Measurements from ENCODE around the gene KRTAP10-3. TPM values are rescaled to one million over a fixed set of nuclear protein-coding genes. Genes with fewer than 3 reads are reported as not detected.

The KRTAP10-3 gene
- polyA plus RNA-seq, 2 of the 4 experiments (the other 2 are of a cell fraction): not detected

DNA sequence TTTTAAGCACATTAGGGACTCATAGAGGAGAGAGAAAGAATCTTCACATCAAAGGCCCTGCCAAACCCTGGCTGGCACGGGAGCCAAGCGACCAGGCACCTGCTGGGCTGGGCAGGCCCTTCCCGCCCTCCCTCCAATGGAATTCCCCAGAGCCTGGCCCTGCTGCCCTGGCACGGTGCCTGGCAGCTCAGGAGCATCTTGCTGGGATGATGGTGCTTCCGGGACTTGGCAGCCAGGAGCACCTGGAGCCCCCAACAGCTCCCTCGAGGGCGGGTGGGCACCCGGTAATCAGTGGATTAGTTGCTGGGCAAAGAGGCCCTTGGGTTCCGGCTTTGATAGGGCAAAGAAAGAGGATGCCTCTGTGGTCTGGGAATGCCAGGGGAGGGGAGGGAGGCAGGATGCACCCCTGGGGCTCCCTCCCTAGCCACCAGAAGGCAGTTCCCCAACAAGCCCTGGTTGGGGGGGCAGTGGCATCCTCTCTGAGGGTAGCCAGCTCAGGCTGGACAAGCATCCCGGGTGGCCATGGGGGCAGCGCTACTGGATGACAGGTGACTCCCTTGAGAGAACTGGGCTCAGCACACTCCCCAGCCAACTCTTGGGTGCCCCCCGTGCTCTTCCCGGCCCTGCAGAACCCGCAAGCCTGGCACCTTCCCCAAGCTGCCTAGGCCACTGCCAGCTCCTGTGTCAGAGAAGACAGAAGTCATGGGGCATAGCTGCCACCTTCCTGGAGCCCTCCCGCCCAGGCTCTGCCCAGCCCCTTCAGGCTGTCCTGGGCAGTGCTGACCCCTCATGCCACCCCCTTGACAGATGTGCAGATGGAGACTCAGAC lies 45.0 kb downstream of the KRTAP10-3 start:
- no peaks in the 10 kb centered on the region for H3K9me3 ChIP-seq
- no peak for FAIRE-seq
- H3K4me3 ChIP-seq: no peak overlapping the region
- TF ChIP-seq SMC3 (IDR thresholded peaks at IDR 0.05): no peak
- no peak for TF ChIP-seq RFX5 (IDR thresholded peaks at IDR 0.05)
- TF ChIP-seq EP300 (IDR thresholded peaks at IDR 0.05): no peak
- TF ChIP-seq RAD21 (conservative IDR thresholded peaks at IDR 0.05 in 1 of 2, IDR thresholded peaks at IDR 0.05 in 1 of 2): no peak
- DNase-seq (ENCODE audit: low read depth in 1 of 2, low spot score in 1 of 2): no peak
- no peak overlapping the region for H3K4me2 ChIP-seq
- H3K27ac ChIP-seq: no peak overlapping the region
- POLR2A ChIA-PET: no interaction called here
- H3K4me1 ChIP-seq: no peaks in the 10 kb centered on the region
- CTCF ChIA-PET: interaction anchor here (0.7 to 2.3 kb wide), 4 partner anchors 15 to 248 kb away, joined by 3 to 6 read pairs (median 3); no protein-coding TSS in a partner anchor
- no peak for ATAC-seq
- WGBS (ENCODE audit: missing lambda C conversion rate): 100% methylated on average over 1 of the region's 15 CpGs

DNA sequence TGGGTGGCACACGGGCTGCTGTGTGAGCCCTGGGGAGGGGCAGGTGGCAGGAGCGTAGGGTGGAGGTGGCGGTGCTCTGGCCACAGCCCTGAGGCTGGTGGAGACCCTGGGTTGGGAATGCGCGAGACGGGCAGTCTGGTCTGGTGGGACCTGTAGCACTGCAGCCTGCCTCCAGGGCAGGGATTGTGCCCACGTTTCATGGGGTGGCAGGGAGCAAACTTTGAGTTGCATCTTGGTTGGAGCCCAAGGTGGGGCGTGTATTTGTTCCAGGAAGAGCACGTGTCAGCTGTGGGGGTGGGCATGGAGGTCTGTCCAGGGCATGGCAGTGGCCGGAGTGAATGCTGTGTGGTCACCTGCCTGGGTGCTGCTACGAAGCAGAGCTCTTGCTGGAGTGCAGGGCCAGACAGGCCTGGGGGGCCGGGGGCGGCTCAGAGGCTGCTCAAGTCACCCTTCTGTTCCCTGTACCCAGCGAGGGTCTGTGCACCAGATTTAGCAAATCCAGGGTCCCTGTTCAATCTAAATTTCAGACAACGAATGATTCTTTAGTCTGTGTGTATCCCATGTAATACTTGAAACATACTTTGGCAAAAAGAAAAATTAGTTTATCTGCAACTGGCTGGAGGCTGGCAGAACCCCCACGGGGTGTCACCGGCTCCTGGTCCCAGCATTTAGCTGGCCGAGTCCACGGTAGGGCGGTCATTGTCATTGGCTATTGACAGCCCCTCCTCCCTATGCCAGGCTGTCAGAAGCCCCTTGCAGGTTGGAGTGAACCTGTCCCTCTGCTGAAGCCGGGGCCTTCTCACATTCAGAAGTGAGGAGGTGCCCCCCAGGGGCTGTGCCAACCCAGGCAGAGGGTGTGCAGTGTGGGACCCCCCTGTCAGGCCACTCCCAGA lies 45.9 kb downstream of the KRTAP10-3 start:
- ChIA-PET CTCF (interaction anchor here (1.0 to 2.3 kb wide), 3 partner anchors 15 to 280 kb away, joined by 3 to 6 read pairs (median 5); no protein-coding TSS in a partner anchor), POLR2A (no interaction called here)
- H3K9me3 ChIP-seq: no peaks in the 10 kb centered on the region
- no peak for ATAC-seq
- FAIRE-seq: no peak
- no peaks in the 10 kb centered on the region for H3K4me1 ChIP-seq
- no peak overlapping the region for H3K4me2 ChIP-seq
- H3K27ac ChIP-seq: no peak overlapping the region
- no peak for TF ChIP-seq RNF2 (IDR thresholded peaks at IDR 0.05; ENCODE audit: borderline replicate concordance, low read depth)
- no peak for TF ChIP-seq NPAS2 (CRISPR knock-in tag; IDR thresholded peaks at IDR 0.05; ENCODE audit: borderline replicate concordance)
- TF ChIP-seq SREBF2 (IDR thresholded peaks at IDR 0.05): no peak
- TF ChIP-seq KDM1A (IDR thresholded peaks at IDR 0.05; ENCODE audit: low read depth): no peak
- TF ChIP-seq, protein P1, sequence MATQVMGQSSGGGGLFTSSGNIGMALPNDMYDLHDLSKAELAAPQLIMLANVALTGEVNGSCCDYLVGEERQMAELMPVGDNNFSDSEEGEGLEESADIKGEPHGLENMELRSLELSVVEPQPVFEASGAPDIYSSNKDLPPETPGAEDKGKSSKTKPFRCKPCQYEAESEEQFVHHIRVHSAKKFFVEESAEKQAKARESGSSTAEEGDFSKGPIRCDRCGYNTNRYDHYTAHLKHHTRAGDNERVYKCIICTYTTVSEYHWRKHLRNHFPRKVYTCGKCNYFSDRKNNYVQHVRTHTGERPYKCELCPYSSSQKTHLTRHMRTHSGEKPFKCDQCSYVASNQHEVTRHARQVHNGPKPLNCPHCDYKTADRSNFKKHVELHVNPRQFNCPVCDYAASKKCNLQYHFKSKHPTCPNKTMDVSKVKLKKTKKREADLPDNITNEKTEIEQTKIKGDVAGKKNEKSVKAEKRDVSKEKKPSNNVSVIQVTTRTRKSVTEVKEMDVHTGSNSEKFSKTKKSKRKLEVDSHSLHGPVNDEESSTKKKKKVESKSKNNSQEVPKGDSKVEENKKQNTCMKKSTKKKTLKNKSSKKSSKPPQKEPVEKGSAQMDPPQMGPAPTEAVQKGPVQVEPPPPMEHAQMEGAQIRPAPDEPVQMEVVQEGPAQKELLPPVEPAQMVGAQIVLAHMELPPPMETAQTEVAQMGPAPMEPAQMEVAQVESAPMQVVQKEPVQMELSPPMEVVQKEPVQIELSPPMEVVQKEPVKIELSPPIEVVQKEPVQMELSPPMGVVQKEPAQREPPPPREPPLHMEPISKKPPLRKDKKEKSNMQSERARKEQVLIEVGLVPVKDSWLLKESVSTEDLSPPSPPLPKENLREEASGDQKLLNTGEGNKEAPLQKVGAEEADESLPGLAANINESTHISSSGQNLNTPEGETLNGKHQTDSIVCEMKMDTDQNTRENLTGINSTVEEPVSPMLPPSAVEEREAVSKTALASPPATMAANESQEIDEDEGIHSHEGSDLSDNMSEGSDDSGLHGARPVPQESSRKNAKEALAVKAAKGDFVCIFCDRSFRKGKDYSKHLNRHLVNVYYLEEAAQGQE (IDR thresholded peaks at IDR 0.05): no peak
- no peak for TF ChIP-seq MYC (IDR thresholded peaks at IDR 0.05; ENCODE audit: borderline replicate concordance, low read length)
- TF ChIP-seq RAD21 (conservative IDR thresholded peaks at IDR 0.05 in 1 of 2, IDR thresholded peaks at IDR 0.05 in 1 of 2): no peak
- TF ChIP-seq GATA3 (IDR thresholded peaks at IDR 0.05; ENCODE audit: borderline replicate concordance): no peak
- no peak for TF ChIP-seq FOSL2 (IDR thresholded peaks at IDR 0.05)
- TF ChIP-seq FOSL2 (CRISPR knock-in tag; IDR thresholded peaks at IDR 0.05): no peak
- TF ChIP-seq, protein P2, sequence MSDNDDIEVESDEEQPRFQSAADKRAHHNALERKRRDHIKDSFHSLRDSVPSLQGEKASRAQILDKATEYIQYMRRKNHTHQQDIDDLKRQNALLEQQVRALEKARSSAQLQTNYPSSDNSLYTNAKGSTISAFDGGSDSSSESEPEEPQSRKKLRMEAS (IDR thresholded peaks at IDR 0.05): no peak
- TF ChIP-seq MAFK (IDR thresholded peaks at IDR 0.05; ENCODE audit: partially characterized antibody): no peak
- TF ChIP-seq EHF (CRISPR knock-in tag; IDR thresholded peaks at IDR 0.05): no peak
- TF ChIP-seq FOSB (CRISPR knock-in tag; IDR thresholded peaks at IDR 0.05): no peak
- TF ChIP-seq TFCP2L1 (CRISPR knock-in tag; IDR thresholded peaks at IDR 0.05): no peak
- TF ChIP-seq ZFP36 (IDR thresholded peaks at IDR 0.05; ENCODE audit: borderline replicate concordance, partially characterized antibody): no peak
- no peak for TF ChIP-seq HDAC2 (IDR thresholded peaks at IDR 0.05)
- TF ChIP-seq EP300 (IDR thresholded peaks at IDR 0.05): no peak
- H3K4me3 ChIP-seq: no peak overlapping the region
- WGBS (ENCODE audit: missing lambda C conversion rate): 70% methylated on average over 15 of the region's 21 CpGs
- DNase-seq (ENCODE audit: low read depth in 1 of 2, low spot score in 1 of 2): no peak

Measured in A549 (cell line).